MM.1S (cell line): Measurements from ENCODE around the gene KCNJ6.
A peak's percentile ranks its signal among the peaks of the same experiment; 100 is the strongest.

ENCODE experiments used
- DNase-seq: peaks from one replicate; pipeline ENCODE4 v3.0.0-alpha.2; 2015
- H2AFZ ChIP-seq: fragments of 300-600 bp; sonication (generic); 2 replicates; pipeline ENCODE4 v1.6.0; 2016; ENCODE audit warnings: antibody characterized with exemption, low read length
- H3F3A ChIP-seq: fragments of 300-600 bp; sonication (generic); 2 replicates; pipeline ENCODE4 v1.6.1; 2016; ENCODE audit warnings: mild to moderate bottlenecking, antibody characterized with exemption, low read length, moderate library complexity, mixed read lengths; ENCODE audit not compliant: insufficient read depth
- H3K27ac ChIP-seq: fragments of 300-600 bp; sonication (generic); 2 replicates; pipeline ENCODE4 v1.5.1; 2016; ENCODE audit warnings: mild to moderate bottlenecking, low read length
- H3K27me3 ChIP-seq: fragments of 300-600 bp; sonication (generic); replicated peaks from 2 replicates; pipeline ENCODE4 v1.6.0; 2016; ENCODE audit warnings: low read length; ENCODE audit not compliant: insufficient read depth
- H3K36me3 ChIP-seq: fragments of 300-600 bp; sonication (generic); replicated peaks from 2 replicates; pipeline ENCODE4 v1.6.1; 2016; ENCODE audit warnings: mild to moderate bottlenecking, low read length, mixed read lengths; ENCODE audit not compliant: insufficient read depth
- H3K4me1 ChIP-seq: fragments of 300-600 bp; sonication (generic); 2 replicates; pipeline ENCODE4 v1.6.1; 2016; ENCODE audit warnings: low read length, mixed read lengths
- H3K4me2 ChIP-seq: fragments of 300-600 bp; sonication (generic); 2 replicates; pipeline ENCODE4 v1.6.0; 2016; ENCODE audit warnings: low read depth, low read length
- H3K4me3 ChIP-seq: fragments of 300-600 bp; sonication (generic); 2 replicates; pipeline ENCODE4 v1.5.1; 2016; ENCODE audit warnings: low read length, mixed read lengths
- H3K79me2 ChIP-seq: fragments of 300-600 bp; sonication (generic); 2 replicates; pipeline ENCODE4 v1.6.1; 2016; ENCODE audit warnings: mixed run types, low read length, mixed read lengths
- H3K9ac ChIP-seq: fragments of 300-600 bp; sonication (generic); 2 replicates; pipeline ENCODE4 v1.6.1; 2016; ENCODE audit warnings: low read length, mixed read lengths
- H3K9me2 ChIP-seq: fragments of 300-600 bp; sonication (generic); replicated peaks from 2 replicates; pipeline ENCODE4 v1.6.1; 2016; ENCODE audit warnings: mild to moderate bottlenecking, low read length, mixed read lengths; ENCODE audit not compliant: insufficient read depth
- H3K9me3 ChIP-seq: fragments of 300-600 bp; sonication (generic); replicated peaks from 2 replicates; pipeline ENCODE4 v1.6.1; 2016; ENCODE audit warnings: mild to moderate bottlenecking, low read length, mixed read lengths; ENCODE audit not compliant: insufficient read depth
- H4K20me1 ChIP-seq: fragments of 300-600 bp; sonication (generic); 2 replicates; pipeline ENCODE4 v1.6.1; 2016; ENCODE audit warnings: mild to moderate bottlenecking, low read length, moderate library complexity, mixed read lengths; ENCODE audit not compliant: insufficient read depth
- EZH2 ChIP-seq: fragments of 300-600 bp; sonication (generic); optimal IDR thresholded peaks from 2 replicates; pipeline ENCODE3; 2017; ENCODE audit warnings: low read depth, mild to moderate bottlenecking, antibody characterized with exemption, low read length, mixed read lengths
- EZH2phosphoT487 ChIP-seq: fragments of 300-600 bp; sonication (generic); IDR thresholded peaks from 2 replicates; pipeline ENCODE4 v1.6.1; 2018; ENCODE audit warnings: antibody characterized with exemption, low read length
- TF ChIP-seq, protein P1 (sequence below): fragments of 300-600 bp; sonication (generic); IDR thresholded peaks from 2 replicates; pipeline ENCODE4 v1.5.1; 2016; ENCODE audit warnings: antibody characterized with exemption, low read length, mixed read lengths

KCNJ6 gene

DNA sequence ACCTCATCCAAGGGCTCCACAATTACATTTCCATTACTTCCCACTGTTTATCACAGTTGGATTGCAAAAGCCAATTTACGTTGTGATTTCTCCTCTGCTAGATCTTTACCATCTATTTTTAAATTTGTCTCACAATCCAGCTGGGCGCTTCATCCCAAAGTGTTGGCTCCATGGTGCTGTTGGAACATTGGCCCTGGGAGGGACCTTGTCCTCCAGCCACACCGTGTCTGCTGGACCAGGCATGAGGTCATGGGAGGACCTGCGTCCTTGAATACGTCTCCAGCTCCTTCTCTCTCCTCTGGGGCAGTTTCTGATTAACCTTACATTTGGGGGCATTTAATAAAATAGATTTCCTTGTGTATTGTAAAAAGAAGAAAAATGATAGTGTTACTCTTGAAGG, 125.4 kb downstream of the KCNJ6 start:
- Histone ChIP-seq H3K9me2 (no peaks in the 10 kb centered on the region), H3K36me3 (no peaks in the 10 kb centered on the region), H3K79me2 (no peaks in the 10 kb centered on the region), H3K4me3 (no peak overlapping the region), H2AFZ (no peak overlapping the region), H3K4me1 (peaks cover 6% of the 10 kb centered on the region; the same call in 1 of the 2 replicates), H3K27ac (no peak overlapping the region), H3K27me3 (no peaks in the 10 kb centered on the region), H3K9me3 (no peaks in the 10 kb centered on the region), H3K4me2 (no peak overlapping the region), H3K9ac (no peak overlapping the region), H4K20me1 (no peaks in the 10 kb centered on the region), H3F3A (no peaks in the 10 kb centered on the region)
- no peak for DNase-seq
- TF ChIP-seq EZH2, result no peak
- TF ChIP-seq, protein P1, sequence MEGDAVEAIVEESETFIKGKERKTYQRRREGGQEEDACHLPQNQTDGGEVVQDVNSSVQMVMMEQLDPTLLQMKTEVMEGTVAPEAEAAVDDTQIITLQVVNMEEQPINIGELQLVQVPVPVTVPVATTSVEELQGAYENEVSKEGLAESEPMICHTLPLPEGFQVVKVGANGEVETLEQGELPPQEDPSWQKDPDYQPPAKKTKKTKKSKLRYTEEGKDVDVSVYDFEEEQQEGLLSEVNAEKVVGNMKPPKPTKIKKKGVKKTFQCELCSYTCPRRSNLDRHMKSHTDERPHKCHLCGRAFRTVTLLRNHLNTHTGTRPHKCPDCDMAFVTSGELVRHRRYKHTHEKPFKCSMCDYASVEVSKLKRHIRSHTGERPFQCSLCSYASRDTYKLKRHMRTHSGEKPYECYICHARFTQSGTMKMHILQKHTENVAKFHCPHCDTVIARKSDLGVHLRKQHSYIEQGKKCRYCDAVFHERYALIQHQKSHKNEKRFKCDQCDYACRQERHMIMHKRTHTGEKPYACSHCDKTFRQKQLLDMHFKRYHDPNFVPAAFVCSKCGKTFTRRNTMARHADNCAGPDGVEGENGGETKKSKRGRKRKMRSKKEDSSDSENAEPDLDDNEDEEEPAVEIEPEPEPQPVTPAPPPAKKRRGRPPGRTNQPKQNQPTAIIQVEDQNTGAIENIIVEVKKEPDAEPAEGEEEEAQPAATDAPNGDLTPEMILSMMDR, result no peak
- no peak for TF ChIP-seq EZH2phosphoT487

DNA sequence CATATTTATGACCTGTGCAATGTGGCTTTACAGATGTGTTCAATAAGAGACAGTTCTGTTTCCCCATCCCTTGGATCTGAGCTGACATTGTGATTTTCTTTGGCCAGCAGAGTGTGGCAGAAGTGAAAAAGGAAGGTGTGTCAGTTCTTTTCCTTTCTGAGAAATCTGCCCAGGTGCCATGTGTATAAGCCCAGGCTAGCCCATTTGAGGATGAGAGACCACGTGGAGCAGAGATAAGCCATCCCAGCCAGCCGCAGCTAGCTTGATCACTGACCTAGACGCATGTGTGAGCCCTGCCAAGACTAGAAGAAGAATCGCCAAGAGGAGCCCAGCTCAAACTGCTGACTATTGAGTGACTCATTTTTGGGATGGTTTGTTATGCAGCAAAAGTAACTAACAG, 127.8 kb downstream of the KCNJ6 start:
- Histone ChIP-seq H3K9me3 (no peaks in the 10 kb centered on the region), H3K79me2 (no peaks in the 10 kb centered on the region), H3K4me2 (no peak overlapping the region), H4K20me1 (no peaks in the 10 kb centered on the region), H3K4me3 (no peak overlapping the region), H3K4me1 (peaks cover under 1% of the 10 kb centered on the region; the same call in 1 of the 2 replicates), H2AFZ (no peak overlapping the region), H3K9ac (no peak overlapping the region), H3K9me2 (no peaks in the 10 kb centered on the region), H3K36me3 (no peaks in the 10 kb centered on the region), H3K27me3 (no peaks in the 10 kb centered on the region), H3F3A (no peaks in the 10 kb centered on the region), H3K27ac (no peak overlapping the region)
- peak; percentile 36 for DNase-seq
- TF ChIP-seq EZH2 (no peak), EZH2phosphoT487 (no peak)
- TF ChIP-seq, protein P1, result no peak

DNA sequence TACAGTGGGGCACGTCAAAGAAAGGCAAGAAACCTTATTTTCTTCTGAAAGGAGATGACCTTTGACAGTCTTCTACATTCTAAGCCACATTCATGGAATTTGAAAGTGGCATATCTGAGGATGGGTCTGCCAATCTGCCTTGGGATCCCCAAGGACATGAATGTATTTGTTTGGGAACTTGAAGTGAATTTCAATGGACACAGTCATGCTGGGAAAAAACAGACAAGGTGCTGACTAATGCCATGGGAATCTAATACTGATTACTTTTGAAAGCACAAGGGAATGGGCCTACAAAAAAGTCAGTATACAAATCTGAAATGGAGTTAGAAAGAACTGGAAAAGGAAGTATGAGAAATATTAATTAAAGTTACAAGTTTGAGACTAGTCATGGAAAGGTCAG, 128.8 kb downstream of the KCNJ6 start:
- no peaks in the 10 kb centered on the region for H3K9me2 ChIP-seq
- H3K27me3 ChIP-seq, result no peaks in the 10 kb centered on the region
- H3K4me1 ChIP-seq, result no peaks in the 10 kb centered on the region
- no peak overlapping the region for H2AFZ ChIP-seq
- no peak overlapping the region for H3K4me2 ChIP-seq
- no peak overlapping the region for H3K4me3 ChIP-seq
- no peak for DNase-seq
- no peaks in the 10 kb centered on the region for H3K36me3 ChIP-seq
- TF ChIP-seq EZH2 (no peak), EZH2phosphoT487 (no peak)
- TF ChIP-seq, protein P1, result no peak
- no peaks in the 10 kb centered on the region for H3K9me3 ChIP-seq
- H3F3A ChIP-seq, result no peaks in the 10 kb centered on the region
- H3K27ac ChIP-seq, result no peak overlapping the region
- no peaks in the 10 kb centered on the region for H3K79me2 ChIP-seq
- no peaks in the 10 kb centered on the region for H4K20me1 ChIP-seq
- no peak overlapping the region for H3K9ac ChIP-seq
